ENCODE results near the gene TOMM6. TPM values are rescaled to one million over a fixed set of nuclear protein-coding genes. Genes with fewer than 3 reads are reported as not detected.
A peak's percentile ranks its signal among the peaks of the same experiment; 100 is the strongest.

TOMM6 gene
- total RNA-seq, 1 experiment from 2014 or later, result 202 TPM

- no peak overlapping the region for H3K4me3 Mint-ChIP-seq (ENCODE audit: unreplicated experiment)
- peaks cover 57% of the 10 kb centered on the region for H3K36me3 Mint-ChIP-seq (ENCODE audit: insufficient read depth, unreplicated experiment)
- TF ChIP-seq CTCF (IDR thresholded peaks at IDR 0.05; ENCODE audit: unreplicated experiment), result no peak
- H3K27me3 Mint-ChIP-seq (ENCODE audit: insufficient read depth, unreplicated experiment), result no peaks in the 10 kb centered on the region
- intact Hi-C loops (cut with micrococcal nuclease), result no loop called here
- BruUV-seq (replicated peaks), result no TSS peak
- peaks cover 7% of the 10 kb centered on the region for H3K4me1 Mint-ChIP-seq (ENCODE audit: insufficient read depth, unreplicated experiment)
- ChIA-PET POLR2A (interaction anchor here (1.3 kb wide), 2 partner anchors 131 to 255 kb away, joined by 4 to 7 read pairs; partner anchors contain the start of genes BYSL and MED20), CTCF (interaction anchor here (0.6 to 2.3 kb wide), 2 partner anchors 11 to 25 kb away, joined by 3 to 11 read pairs; no protein-coding TSS in a partner anchor)
- H3K27ac Mint-ChIP-seq (ENCODE audit: low read depth, unreplicated experiment), result peak overlapping the region; percentile 42
- no peak for DNase-seq (ENCODE audit: unreplicated experiment)
- no peaks in the 10 kb centered on the region for H3K9me3 Mint-ChIP-seq (ENCODE audit: unreplicated experiment)
Observed at GRCh38 chr6:41790045-41790444, 2.6 kb downstream of the TOMM6 start.

- H3K9me3 Mint-ChIP-seq (ENCODE audit: unreplicated experiment), result no peaks in the 10 kb centered on the region
- H3K4me3 Mint-ChIP-seq (ENCODE audit: unreplicated experiment), result no peak overlapping the region
- no TSS peak for BruUV-seq (replicated peaks)
- no peaks in the 10 kb centered on the region for H3K4me1 Mint-ChIP-seq (ENCODE audit: insufficient read depth, unreplicated experiment)
- ChIA-PET CTCF (interaction anchor here (0.6 to 2.3 kb wide), 9 partner anchors 10 to 636 kb away, joined by 3 to 11 read pairs (median 3); partner anchors contain the start of genes BYSL and MED20), POLR2A (interaction anchor here (0.8 to 1.2 kb wide), 6 partner anchors 10 to 255 kb away, joined by 3 to 6 read pairs (median 4); no protein-coding TSS in a partner anchor)
- DNase-seq (ENCODE audit: unreplicated experiment), result no peak
- H3K36me3 Mint-ChIP-seq (ENCODE audit: insufficient read depth, unreplicated experiment), result peaks cover 57% of the 10 kb centered on the region
- intact Hi-C loops (cut with micrococcal nuclease), result no loop called here
- no peaks in the 10 kb centered on the region for H3K27me3 Mint-ChIP-seq (ENCODE audit: insufficient read depth, unreplicated experiment)
- no peak overlapping the region for H3K27ac Mint-ChIP-seq (ENCODE audit: low read depth, unreplicated experiment)
- no peak for TF ChIP-seq CTCF (IDR thresholded peaks at IDR 0.05; ENCODE audit: unreplicated experiment)
Observed at GRCh38 chr6:41791305-41791704, 3.8 kb downstream of the TOMM6 start.

GRCh38 chr6:41791984-41792383 is 4.5 kb downstream of the TOMM6 start:
- intact Hi-C loops (cut with micrococcal nuclease), result no loop called here
- H3K9me3 Mint-ChIP-seq (ENCODE audit: unreplicated experiment), result no peaks in the 10 kb centered on the region
- H3K36me3 Mint-ChIP-seq (ENCODE audit: insufficient read depth, unreplicated experiment), result peaks cover 60% of the 10 kb centered on the region
- no peak for DNase-seq (ENCODE audit: unreplicated experiment)
- no peak overlapping the region for H3K27ac Mint-ChIP-seq (ENCODE audit: low read depth, unreplicated experiment)
- H3K4me1 Mint-ChIP-seq (ENCODE audit: insufficient read depth, unreplicated experiment), result no peaks in the 10 kb centered on the region
- ChIA-PET CTCF (interaction anchor here (0.9 to 2.3 kb wide), 7 partner anchors 9 to 252 kb away, joined by 3 to 11 read pairs (median 3); partner anchors contain the start of genes BYSL and MED20), POLR2A (interaction anchor here (0.9 to 1.2 kb wide), 2 partner anchors 10 to 65 kb away, joined by 4 to 6 read pairs; no protein-coding TSS in a partner anchor)
- H3K4me3 Mint-ChIP-seq (ENCODE audit: unreplicated experiment), result no peak overlapping the region
- TF ChIP-seq CTCF (IDR thresholded peaks at IDR 0.05; ENCODE audit: unreplicated experiment), result no peak
- no TSS peak for BruUV-seq (replicated peaks)
- no peaks in the 10 kb centered on the region for H3K27me3 Mint-ChIP-seq (ENCODE audit: insufficient read depth, unreplicated experiment)

GRCh38 chr6:41796474-41796873 is 9.0 kb downstream of the TOMM6 start:
- H3K27ac Mint-ChIP-seq (ENCODE audit: low read depth, unreplicated experiment), result no peak overlapping the region
- H3K36me3 Mint-ChIP-seq (ENCODE audit: insufficient read depth, unreplicated experiment), result peaks cover 29% of the 10 kb centered on the region
- intact Hi-C loops (cut with micrococcal nuclease), result no loop called here
- POLR2A ChIA-PET, result interaction anchor here (0.6 kb wide), 1 partner anchor 10 kb away, joined by 3 read pairs; no protein-coding TSS in a partner anchor
- no peak for TF ChIP-seq CTCF (IDR thresholded peaks at IDR 0.05; ENCODE audit: unreplicated experiment)
- no peaks in the 10 kb centered on the region for H3K9me3 Mint-ChIP-seq (ENCODE audit: unreplicated experiment)
- no TSS peak for BruUV-seq (replicated peaks)
- H3K4me3 Mint-ChIP-seq (ENCODE audit: unreplicated experiment), result no peak overlapping the region
- H3K27me3 Mint-ChIP-seq (ENCODE audit: insufficient read depth, unreplicated experiment), result no peaks in the 10 kb centered on the region
- peaks cover 2% of the 10 kb centered on the region for H3K4me1 Mint-ChIP-seq (ENCODE audit: insufficient read depth, unreplicated experiment)
- no peak for DNase-seq (ENCODE audit: unreplicated experiment)
- CTCF ChIA-PET, result interaction anchor here (1.9 kb wide), 1 partner anchor 10 kb away, joined by 7 read pairs; no protein-coding TSS in a partner anchor
